Measurements from ENCODE around the gene SH3PXD2A.

The SH3PXD2A gene

DNA sequence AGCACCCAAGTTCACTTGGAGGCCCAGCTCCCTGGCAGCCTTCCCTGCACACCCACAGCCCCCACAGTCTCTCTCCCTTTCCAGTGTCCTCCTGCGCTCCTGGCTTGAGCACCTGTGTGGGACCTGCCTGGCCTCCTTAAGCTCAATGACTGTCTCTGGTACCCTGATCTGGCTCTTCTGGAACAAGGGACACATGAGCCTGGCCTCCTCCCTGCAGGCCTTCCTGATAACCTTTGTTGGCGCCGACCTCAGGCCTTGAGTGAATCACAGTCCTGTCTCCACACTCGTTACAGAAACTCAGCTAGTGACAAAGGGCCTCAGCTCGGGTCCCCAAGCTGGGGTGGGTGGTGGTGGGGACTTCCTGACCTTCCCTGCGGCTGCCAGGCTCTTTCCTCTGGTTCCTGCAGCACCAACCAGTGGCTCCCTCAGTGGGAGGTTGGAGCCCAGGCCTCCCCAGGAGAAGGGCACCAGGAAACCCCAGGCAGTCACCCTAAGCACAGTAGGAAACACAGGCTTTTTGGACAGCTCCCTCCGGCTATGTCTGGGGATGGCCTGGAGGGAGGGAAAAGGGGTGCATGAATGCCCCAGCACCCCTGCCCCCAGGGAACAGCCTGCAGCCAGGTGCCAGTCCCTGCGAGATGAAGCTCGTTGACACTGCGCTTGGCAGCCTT, 147.3 kb downstream of the SH3PXD2A start:
- Mint-ChIP-seq H3K4me1 (no peaks in the 10 kb centered on the region), H3K27ac (no peak overlapping the region), H3K27me3 (no peaks in the 10 kb centered on the region), H3K36me3 (no peaks in the 10 kb centered on the region), H3K4me3 (no peak overlapping the region), H3K9me3 (no peaks in the 10 kb centered on the region)

DNA sequence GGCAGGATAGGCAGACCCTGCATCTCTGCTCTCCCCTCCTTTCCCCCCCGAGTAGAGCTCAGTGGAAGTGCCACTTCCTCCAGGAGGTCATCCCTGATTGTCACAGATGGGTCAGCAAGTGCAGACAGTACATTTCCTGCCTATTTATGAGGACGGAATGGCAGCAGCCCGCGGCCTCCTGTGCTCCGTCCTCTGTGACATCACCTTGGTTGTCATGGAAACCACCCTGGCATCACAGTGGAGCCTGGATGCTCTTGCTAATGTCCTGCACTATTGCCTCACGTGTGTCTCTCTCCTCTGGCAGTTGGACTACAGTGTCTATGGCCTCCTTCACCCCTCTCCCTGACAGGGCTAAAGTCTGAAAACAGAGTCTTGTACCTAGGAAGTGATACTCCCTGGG, 148.6 kb downstream of the SH3PXD2A start:
- H3K4me3 Mint-ChIP-seq, result no peak overlapping the region
- H3K27ac Mint-ChIP-seq, result no peak overlapping the region
- H3K4me1 Mint-ChIP-seq, result no peaks in the 10 kb centered on the region
- no peaks in the 10 kb centered on the region for H3K9me3 Mint-ChIP-seq
- H3K36me3 Mint-ChIP-seq, result no peaks in the 10 kb centered on the region
- no peaks in the 10 kb centered on the region for H3K27me3 Mint-ChIP-seq

DNA sequence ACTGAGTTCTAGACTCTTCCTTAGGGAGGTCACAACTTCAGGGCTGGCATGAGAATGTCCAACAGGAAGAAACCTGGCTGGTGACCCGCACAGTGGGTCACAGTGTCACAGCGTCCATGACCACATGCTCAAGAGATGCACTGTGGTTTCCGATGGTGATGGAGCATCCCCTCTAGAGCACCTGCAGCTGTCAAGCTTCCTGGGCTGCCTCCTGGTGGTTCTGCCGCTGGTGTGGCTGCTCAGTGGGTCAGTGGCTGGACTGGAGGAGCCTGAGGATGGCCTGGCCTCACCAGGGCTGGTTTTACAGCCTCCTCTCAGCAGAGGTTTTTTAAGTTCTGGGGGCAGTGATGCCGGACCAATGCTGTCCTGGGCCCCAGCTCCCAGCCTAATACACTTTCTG, 149.3 kb downstream of the SH3PXD2A start:
- Mint-ChIP-seq H3K9me3 (no peaks in the 10 kb centered on the region), H3K27ac (no peak overlapping the region), H3K4me1 (no peaks in the 10 kb centered on the region), H3K27me3 (no peaks in the 10 kb centered on the region), H3K4me3 (no peak overlapping the region), H3K36me3 (no peaks in the 10 kb centered on the region)

DNA sequence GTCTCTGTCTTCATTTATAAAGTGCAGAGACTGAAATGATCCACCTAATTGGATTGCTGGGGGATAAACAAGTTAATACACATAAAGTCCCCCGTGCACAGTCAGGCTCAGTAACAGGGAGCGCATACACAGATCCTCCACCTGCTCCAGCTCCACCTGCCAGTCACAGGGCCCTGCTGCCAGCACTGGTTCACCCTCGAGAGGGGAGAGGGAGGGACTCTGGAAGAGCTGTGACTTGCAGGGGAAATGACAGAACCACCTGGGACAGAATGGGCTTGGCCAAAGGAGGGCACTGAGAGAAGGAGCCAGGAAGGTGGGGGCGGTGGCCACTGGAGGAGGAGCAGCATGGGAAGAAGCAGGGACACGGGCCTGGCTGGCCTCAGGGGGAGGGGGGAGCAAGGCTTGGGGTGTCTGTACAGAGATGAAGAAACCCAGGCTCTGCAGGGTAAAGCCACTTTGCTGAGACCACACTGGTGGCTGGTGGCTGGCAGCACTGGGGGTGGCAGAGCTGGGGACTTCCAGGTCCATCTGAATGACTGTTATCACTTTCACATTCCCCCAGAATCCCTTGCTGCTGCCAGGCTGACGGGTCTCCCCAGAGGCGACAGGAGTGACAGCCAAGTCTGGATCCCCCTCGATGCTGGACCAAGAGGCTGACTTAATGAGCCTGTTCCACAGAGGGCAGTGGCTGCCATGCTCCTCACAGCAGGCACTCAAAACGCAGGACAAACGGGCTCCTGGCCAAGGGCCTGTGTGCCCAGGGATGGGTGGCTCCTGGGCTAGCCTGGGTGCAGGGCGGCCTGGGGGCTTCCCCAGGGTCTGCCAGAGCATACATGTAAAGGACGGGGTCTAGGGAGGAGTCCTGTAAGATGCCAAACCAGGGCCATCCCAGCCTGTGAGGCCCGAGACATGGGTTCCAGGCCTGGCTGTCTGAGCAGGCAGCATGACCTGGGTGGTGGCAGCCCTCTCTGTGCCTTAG, 151.1 kb downstream of the SH3PXD2A start:
- H3K27me3 Mint-ChIP-seq, result no peaks in the 10 kb centered on the region
- no peaks in the 10 kb centered on the region for H3K36me3 Mint-ChIP-seq
- H3K9me3 Mint-ChIP-seq, result no peaks in the 10 kb centered on the region
- H3K27ac Mint-ChIP-seq, result no peak overlapping the region
- H3K4me1 Mint-ChIP-seq, result no peaks in the 10 kb centered on the region
- H3K4me3 Mint-ChIP-seq, result no peak overlapping the region

DNA sequence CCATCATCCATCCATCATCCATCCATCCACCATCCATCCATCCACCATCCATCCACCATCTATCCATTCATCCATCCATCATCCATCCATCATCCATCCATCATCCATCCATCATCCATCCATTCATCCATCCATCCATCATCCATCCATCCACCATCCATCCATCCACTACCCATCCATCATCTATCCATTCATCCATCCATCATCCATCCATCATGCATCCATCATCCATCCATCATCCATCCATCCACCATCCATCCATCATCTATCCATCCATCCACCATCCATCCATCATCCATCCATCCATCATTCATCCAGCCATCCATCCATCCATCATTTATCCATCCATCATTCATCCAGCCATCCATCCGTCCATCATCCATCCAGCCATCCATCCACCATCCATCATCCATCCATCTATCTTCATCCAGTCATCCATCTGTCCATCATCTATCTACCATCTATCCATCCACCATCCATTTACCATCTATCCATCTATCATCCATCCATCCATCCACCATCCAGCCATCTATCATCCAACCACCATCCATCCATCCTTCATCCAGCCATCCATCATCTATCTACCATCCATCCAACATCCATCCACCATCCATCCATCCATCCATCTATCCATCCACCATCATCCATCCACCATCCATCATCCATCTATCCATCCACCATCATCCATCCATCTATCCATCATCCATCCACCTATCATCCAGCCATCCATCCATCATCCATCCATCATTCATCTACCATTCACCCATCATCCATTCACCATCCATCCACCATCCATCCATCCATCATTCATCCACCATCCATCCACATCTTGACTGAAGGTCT, 153.8 kb downstream of the SH3PXD2A start:
- Mint-ChIP-seq H3K27ac (no peak overlapping the region), H3K36me3 (no peaks in the 10 kb centered on the region), H3K4me1 (peaks cover 6% of the 10 kb centered on the region), H3K4me3 (no peak overlapping the region), H3K9me3 (no peaks in the 10 kb centered on the region), H3K27me3 (no peaks in the 10 kb centered on the region)

DNA sequence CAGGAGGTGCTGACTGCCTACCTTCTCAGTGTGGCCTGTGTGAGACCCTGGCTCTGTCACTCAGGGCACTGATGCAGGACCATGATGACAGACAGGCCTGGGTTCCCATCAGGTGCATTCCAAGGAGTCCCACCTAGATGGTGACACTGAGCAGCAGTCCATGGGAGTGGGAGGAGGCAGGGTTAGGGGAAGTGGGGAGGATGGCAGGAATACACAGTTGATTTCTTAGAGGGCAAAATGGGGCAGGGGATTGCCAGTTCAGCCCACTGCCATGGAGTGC, 155.0 kb downstream of the SH3PXD2A start:
- H3K36me3 Mint-ChIP-seq, result no peaks in the 10 kb centered on the region
- H3K27ac Mint-ChIP-seq, result no peak overlapping the region
- no peaks in the 10 kb centered on the region for H3K9me3 Mint-ChIP-seq
- H3K27me3 Mint-ChIP-seq, result no peaks in the 10 kb centered on the region
- H3K4me3 Mint-ChIP-seq, result no peak overlapping the region
- H3K4me1 Mint-ChIP-seq, result peaks cover 16% of the 10 kb centered on the region

DNA sequence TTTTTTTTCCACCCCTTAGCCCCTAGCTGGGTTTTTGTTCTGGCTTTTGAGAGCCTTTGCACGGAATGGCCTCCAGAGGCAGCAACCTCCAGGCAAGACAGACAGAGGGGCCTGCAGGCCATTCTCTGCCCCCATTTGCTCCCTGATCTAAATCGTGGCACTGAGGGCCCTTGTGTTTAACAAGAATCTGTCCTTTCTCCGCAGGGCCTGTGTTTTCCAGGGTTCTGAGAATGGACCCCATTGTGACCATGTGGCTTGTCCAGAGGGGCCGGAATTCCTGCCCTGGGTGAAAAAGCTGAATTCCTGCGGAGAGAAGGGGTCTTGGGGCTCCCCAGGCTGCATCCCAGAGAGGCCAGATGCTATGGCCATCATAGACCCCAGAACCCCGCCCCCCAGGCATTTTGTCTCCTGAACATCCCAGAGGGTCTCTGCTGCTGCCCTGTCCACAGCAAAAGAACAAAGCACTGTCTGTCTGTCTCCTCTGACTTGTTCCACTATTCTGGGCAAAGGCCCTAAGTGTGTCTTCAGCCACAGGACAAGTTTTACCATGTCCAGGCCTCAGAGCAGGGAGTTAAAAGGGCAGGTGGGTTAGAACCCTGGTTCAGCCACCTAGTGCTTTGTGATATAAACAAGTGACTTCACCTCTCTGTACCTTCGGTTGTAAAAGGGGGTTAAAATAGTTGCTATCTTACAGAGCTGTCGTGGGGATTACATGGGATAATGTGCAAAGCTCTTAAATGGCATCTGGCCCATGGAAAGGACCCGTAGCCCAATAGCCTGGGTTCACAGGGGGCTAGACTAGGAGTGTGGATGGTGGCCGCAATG, 155.6 kb downstream of the SH3PXD2A start:
- peaks cover 16% of the 10 kb centered on the region for H3K4me1 Mint-ChIP-seq
- H3K9me3 Mint-ChIP-seq, result no peaks in the 10 kb centered on the region
- H3K27ac Mint-ChIP-seq, result no peak overlapping the region
- H3K4me3 Mint-ChIP-seq, result no peak overlapping the region
- H3K36me3 Mint-ChIP-seq, result no peaks in the 10 kb centered on the region
- H3K27me3 Mint-ChIP-seq, result no peaks in the 10 kb centered on the region

DNA sequence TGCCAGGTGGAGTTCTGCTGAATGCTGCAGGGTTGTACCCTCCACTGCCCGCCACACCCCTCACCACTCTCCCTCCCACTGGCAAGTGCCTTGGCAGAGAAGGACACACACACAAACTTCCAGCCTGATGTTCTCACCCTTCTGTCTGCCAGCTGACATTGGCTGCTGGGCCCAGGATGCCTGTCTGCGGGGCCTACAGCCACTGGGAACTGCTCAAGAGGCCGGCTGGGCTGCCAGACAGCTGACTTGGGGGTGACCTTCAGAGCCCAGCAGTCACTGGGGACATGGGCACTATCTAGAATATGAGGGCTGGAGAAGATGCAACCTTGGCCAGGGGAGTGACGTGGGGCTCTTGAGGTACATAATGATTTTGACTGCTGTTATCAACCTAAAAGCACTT, 157.1 kb downstream of the SH3PXD2A start:
- no peaks in the 10 kb centered on the region for H3K36me3 Mint-ChIP-seq
- H3K9me3 Mint-ChIP-seq, result no peaks in the 10 kb centered on the region
- H3K27me3 Mint-ChIP-seq, result no peaks in the 10 kb centered on the region
- H3K4me1 Mint-ChIP-seq, result peaks cover 26% of the 10 kb centered on the region
- no peak overlapping the region for H3K27ac Mint-ChIP-seq
- no peak overlapping the region for H3K4me3 Mint-ChIP-seq

DNA sequence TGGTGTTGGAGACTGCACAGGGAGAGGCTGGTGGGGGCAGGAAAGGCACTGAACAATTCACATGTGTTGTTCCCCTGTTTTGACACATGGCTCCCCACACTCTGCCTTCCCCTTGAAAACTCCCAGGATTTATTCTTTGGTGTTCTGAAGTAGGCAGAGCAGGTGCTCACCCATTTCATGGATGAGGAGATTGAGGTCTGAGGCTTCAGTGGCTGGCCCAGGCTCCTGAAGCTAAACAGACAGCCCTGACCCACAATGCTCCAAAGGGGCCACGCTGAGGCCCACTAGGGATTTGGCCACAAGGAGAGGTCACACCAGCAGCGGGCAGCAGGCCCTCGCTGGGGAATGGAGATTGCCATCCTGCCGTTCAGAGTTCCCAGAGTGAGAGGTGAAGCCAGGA, 157.6 kb downstream of the SH3PXD2A start:
- H3K27me3 Mint-ChIP-seq, result no peaks in the 10 kb centered on the region

DNA sequence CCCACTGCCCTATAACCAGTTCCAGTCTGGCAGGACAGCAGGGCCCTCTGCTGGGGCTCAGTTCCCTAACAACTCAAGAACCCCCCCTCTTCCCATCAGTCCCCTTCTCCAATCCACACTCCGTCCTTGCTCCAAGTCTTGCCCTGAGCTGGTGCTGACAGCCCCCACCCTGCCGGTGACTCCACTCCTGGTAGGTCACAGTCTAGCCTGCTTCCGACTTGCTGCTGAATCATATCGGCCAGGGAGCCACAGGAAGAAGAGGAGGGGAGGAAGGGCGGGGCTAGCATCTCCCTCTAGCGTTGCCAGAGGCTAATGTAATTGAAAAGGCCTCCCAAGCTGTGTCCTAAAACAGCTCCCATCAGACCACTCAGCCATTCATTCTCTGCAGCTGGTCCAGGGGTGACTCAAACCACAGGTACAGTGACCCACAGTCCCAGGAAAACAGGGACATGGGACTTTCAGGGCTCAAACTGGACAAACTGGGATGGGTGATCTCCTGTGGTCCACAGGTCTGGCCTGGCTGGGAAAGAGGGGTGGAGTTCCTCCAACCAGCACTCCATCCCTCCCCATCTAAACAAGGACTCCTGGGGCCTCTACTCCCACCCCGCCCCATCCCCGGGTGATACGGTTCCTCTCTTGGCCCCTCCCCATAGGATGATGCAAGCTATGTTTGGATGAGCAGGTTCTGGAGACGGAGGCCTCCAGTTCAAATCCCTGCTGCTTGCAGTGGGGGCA, 158.8 kb downstream of the SH3PXD2A start:
- Mint-ChIP-seq H3K4me1 (peaks cover 31% of the 10 kb centered on the region), H3K9me3 (no peaks in the 10 kb centered on the region), H3K27ac (peak overlapping the region; percentile 5), H3K27me3 (no peaks in the 10 kb centered on the region), H3K36me3 (no peaks in the 10 kb centered on the region), H3K4me3 (peak overlapping the region; percentile 51)

More for the DNA sequence above, 157.6 kb downstream of the SH3PXD2A start:
- H3K36me3 Mint-ChIP-seq, result no peaks in the 10 kb centered on the region
- no peaks in the 10 kb centered on the region for H3K9me3 Mint-ChIP-seq
- peaks cover 26% of the 10 kb centered on the region for H3K4me1 Mint-ChIP-seq
- H3K27ac Mint-ChIP-seq, result no peak overlapping the region
- no peak overlapping the region for H3K4me3 Mint-ChIP-seq

DNA sequence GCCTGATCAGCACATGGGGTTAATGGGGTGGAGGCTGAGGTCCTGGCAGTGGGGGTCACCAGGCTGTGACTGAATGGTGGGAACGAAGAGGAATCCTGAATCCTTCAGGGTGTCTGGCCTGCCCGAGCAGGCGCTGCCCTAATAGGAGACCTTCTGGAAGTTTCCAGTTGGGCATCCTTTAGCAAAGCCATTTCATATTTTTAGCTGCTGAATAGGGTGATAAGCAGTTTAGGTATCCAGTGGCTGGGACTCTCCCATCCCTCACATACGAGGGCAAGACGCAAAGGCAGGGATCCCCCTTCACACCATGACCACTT, 159.3 kb downstream of the SH3PXD2A start:
- Mint-ChIP-seq H3K4me3 (peak overlapping the region; percentile 51), H3K4me1 (peaks cover 34% of the 10 kb centered on the region), H3K27me3 (no peaks in the 10 kb centered on the region), H3K9me3 (no peaks in the 10 kb centered on the region), H3K27ac (no peak overlapping the region), H3K36me3 (no peaks in the 10 kb centered on the region)

DNA sequence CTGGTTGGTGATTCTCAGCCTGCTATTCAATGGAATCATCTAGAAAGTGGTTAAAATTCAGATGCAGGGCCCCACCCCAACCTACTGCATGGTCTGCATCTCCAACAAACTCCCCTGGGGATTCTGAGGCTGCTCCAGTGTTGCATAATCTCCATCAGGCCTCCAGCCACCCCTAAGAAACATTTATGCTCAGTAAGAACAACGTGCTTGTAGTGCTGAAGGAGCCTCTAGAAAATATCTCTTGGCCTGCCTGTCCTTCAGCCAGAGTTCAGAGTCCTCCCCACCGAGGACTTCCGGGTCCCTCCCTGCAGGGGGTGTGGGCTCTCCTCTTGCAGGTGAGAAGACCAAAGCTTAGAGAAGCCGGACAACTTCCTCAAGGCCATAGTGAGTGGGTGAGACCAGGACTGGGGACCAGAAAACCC, 159.8 kb downstream of the SH3PXD2A start:
- Mint-ChIP-seq H3K27me3 (no peaks in the 10 kb centered on the region), H3K4me3 (no peak overlapping the region), H3K36me3 (no peaks in the 10 kb centered on the region), H3K27ac (no peak overlapping the region), H3K9me3 (no peaks in the 10 kb centered on the region), H3K4me1 (peaks cover 36% of the 10 kb centered on the region)

DNA sequence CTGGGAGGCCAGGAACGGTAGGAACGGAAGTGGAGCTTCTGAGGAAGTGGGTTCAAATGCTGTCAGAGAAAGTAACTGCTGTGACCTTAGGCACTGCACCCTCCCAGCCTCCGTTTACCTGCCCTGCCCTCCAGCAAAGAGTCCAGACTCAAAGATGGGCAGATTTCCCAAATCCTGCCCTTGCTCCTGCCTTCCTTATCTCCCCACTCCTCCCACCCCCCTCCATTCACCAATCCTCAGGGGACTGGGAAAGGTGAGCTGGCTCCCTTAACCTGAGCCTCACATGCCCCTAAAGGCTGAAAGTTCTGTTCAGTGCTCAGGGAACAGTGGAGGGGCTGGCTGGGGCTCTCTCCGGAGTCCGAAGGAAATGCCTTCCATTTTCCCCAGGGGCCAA, 161.6 kb downstream of the SH3PXD2A start:
- Mint-ChIP-seq H3K9me3 (no peaks in the 10 kb centered on the region), H3K27ac (no peak overlapping the region), H3K4me1 (peaks cover 37% of the 10 kb centered on the region), H3K36me3 (no peaks in the 10 kb centered on the region), H3K27me3 (no peaks in the 10 kb centered on the region), H3K4me3 (peak overlapping the region; percentile 93)

DNA sequence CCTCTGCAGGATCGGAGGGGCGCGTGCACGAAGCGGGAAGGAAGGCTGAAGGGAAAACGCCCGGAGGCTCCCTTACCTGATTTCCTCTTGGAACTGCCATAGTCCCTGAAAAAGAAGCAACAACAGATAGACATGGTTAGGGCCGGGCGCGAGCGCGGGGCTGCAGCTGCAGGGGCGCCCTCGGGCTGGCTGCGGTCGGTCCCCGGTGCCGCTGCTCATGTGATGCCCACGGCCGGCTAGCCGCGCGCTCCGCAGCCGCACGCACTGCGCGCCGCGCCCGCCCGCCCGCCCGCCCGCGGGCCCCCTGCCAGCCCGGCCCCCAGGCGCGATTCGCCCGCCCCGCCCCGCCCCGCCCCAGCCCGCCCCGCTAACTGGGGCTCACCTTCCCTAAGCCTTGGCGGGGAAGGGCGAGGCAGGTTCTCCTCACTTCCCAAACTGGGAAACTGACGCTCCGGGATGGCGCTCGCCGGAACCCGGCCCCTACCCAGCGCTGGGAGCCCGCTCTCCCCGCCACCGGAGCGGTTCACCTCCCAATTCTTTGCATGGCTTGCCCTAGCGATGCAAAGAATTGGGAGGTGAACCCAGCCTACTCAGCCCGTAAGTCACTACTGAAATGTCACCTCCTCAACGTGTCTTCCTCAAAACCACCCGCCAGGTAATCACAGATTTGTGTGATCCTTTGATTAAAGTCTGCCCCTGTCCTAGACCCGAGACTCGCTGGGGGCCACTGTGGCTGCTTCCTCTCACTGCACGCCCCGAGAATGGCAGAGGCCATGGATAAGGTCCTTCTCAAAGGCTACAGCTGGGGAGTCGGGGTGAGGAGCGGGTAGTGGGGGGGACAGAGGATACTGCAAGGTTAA, 162.2 kb downstream of the SH3PXD2A start:
- no peaks in the 10 kb centered on the region for H3K9me3 Mint-ChIP-seq
- H3K4me1 Mint-ChIP-seq, result peaks cover 37% of the 10 kb centered on the region
- H3K36me3 Mint-ChIP-seq, result no peaks in the 10 kb centered on the region
- no peaks in the 10 kb centered on the region for H3K27me3 Mint-ChIP-seq
- peak overlapping the region; percentile 55 for H3K27ac Mint-ChIP-seq
- peak overlapping the region; percentile 93 for H3K4me3 Mint-ChIP-seq

Measured in activated naive CD4-positive, alpha-beta T cell treated with anti-CD3 and anti-CD28 coated beads, Interleukin-2, amount 50 U/mL, for 24 hours (primary cell).